ENCODE data around the gene CACNA1I.

- TF ChIP-seq TCF7L2 (IDR thresholded peaks at IDR 0.05; ENCODE audit: borderline replicate concordance, extremely low read depth, insufficient read depth, insufficient read length) (no peak), SIN3A (IDR thresholded peaks at IDR 0.05; ENCODE audit: low read depth) (no peak), CTCF (IDR thresholded peaks at IDR 0.05 in 2 of 3, conservative IDR thresholded peaks at IDR 0.05 in 1 of 3; ENCODE audit: borderline replicate concordance in 1 of 3, insufficient read depth in 1 of 3, low read depth in 2 of 3, low read length in 2 of 3) (no peak), RAD21 (IDR thresholded peaks at IDR 0.05; ENCODE audit: low read depth) (no peak), SP1 (IDR thresholded peaks at IDR 0.05; ENCODE audit: low read depth) (no peak), POLR2A (IDR thresholded peaks at IDR 0.05; ENCODE audit: borderline replicate concordance, extremely low read depth, insufficient read depth, insufficient read length) (no peak), EZH2phosphoT487 (IDR thresholded peaks at IDR 0.05; ENCODE audit: borderline replicate concordance) (no peak), SRF (IDR thresholded peaks at IDR 0.05; ENCODE audit: low read depth) (no peak), EGR1 (IDR thresholded peaks at IDR 0.05; ENCODE audit: low read depth) (no peak), EZH2 (IDR thresholded peaks at IDR 0.05) (no peak), ELF1 (IDR thresholded peaks at IDR 0.05; ENCODE audit: borderline replicate concordance, low read depth) (no peak), JUND (IDR thresholded peaks at IDR 0.05) (no peak), POLR2AphosphoS5 (IDR thresholded peaks at IDR 0.05; ENCODE audit: low read depth, low read length) (no peak), ZBTB33 (IDR thresholded peaks at IDR 0.05; ENCODE audit: extremely low read depth, insufficient replicate concordance, low read length) (no peak)
Measured at GRCh38 chr22:39535831-39536449, 34.6 kb upstream of the CACNA1I start.
